ENCODE measurements around the gene TNPO1. TPM values are rescaled to one million over a fixed set of nuclear protein-coding genes. Genes with fewer than 3 reads are reported as not detected.
A peak's percentile ranks its signal among the peaks of the same experiment; 100 is the strongest.

Gene TNPO1
- total and polyA plus RNA-seq, 8 donors: 7.5 to 531 (median 94.8) TPM

DNA sequence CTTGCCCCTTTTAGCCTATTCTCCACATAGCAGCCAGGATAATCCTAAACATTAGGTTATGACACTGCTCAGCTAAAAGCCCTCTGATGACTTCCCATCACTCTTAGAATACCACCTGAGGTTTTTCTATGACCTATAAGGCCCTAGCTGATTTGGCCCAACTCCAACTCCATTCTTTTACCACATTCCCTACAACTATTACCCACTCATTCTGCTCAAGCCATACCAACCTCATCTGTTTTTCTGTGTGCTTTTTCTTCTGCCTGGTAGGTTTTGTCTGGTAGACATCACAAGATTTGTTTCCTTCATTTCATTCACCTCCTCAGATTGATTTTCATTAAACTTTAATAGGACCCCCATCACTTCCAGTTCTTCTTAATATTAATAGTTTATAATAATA is 126.8 kb downstream of the TNPO1 start:
- H3K4me1 ChIP-seq: peaks cover 0 to 13% (median 1%) of the 10 kb centered on the region in 4 donors
- H3K27ac ChIP-seq: no peak overlapping the region
- no peak for DNase-seq
- H3K9me3 ChIP-seq: no peaks in the 10 kb centered on the region
- no peaks in the 10 kb centered on the region for H3K36me3 ChIP-seq
- H3K27me3 ChIP-seq: no peaks in the 10 kb centered on the region
- no peak for TF ChIP-seq POLR2A (IDR thresholded peaks at IDR 0.05)
- TF ChIP-seq EP300 (IDR thresholded peaks at IDR 0.05): no peak
- TF ChIP-seq, protein P1, sequence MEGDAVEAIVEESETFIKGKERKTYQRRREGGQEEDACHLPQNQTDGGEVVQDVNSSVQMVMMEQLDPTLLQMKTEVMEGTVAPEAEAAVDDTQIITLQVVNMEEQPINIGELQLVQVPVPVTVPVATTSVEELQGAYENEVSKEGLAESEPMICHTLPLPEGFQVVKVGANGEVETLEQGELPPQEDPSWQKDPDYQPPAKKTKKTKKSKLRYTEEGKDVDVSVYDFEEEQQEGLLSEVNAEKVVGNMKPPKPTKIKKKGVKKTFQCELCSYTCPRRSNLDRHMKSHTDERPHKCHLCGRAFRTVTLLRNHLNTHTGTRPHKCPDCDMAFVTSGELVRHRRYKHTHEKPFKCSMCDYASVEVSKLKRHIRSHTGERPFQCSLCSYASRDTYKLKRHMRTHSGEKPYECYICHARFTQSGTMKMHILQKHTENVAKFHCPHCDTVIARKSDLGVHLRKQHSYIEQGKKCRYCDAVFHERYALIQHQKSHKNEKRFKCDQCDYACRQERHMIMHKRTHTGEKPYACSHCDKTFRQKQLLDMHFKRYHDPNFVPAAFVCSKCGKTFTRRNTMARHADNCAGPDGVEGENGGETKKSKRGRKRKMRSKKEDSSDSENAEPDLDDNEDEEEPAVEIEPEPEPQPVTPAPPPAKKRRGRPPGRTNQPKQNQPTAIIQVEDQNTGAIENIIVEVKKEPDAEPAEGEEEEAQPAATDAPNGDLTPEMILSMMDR (IDR thresholded peaks at IDR 0.05): no peak
- no peak for TF ChIP-seq POLR2AphosphoS5 (IDR thresholded peaks at IDR 0.05)
- intact Hi-C loops (cut with DNase I; ENCODE audit: low total_unique reads): no loop called here
- no peak overlapping the region for H3K4me3 ChIP-seq

DNA sequence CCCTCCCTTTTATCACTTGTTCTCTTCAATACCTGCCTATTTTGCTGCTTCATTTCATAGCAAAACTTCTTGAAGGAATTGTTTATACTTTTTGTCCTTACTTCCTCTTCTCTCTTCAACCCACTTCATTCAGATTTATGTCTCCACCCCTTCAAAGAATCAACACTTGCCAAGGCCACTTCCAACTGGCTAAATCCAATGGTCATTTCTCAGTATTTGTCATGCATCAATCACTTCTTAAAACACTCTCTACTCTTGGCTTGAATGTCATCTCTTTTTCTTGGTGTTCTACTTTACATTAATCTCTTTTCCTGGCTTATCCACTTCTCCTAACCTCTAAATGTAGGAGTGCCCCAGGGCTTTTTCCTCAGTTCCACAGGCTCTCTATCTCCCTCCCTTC is 131.0 kb downstream of the TNPO1 start:
- no peaks in the 10 kb centered on the region for H3K4me1 ChIP-seq
- DNase-seq: no peak
- intact Hi-C loops (cut with DNase I; ENCODE audit: low total_unique reads): no loop called here
- H3K36me3 ChIP-seq: no peaks in the 10 kb centered on the region
- TF ChIP-seq EP300 (IDR thresholded peaks at IDR 0.05): no peak
- TF ChIP-seq, protein P1 (IDR thresholded peaks at IDR 0.05): no peak
- H3K9me3 ChIP-seq: no peaks in the 10 kb centered on the region
- H3K27ac ChIP-seq: no peak overlapping the region
- H3K27me3 ChIP-seq: no peaks in the 10 kb centered on the region
- no peak overlapping the region for H3K4me3 ChIP-seq

DNA sequence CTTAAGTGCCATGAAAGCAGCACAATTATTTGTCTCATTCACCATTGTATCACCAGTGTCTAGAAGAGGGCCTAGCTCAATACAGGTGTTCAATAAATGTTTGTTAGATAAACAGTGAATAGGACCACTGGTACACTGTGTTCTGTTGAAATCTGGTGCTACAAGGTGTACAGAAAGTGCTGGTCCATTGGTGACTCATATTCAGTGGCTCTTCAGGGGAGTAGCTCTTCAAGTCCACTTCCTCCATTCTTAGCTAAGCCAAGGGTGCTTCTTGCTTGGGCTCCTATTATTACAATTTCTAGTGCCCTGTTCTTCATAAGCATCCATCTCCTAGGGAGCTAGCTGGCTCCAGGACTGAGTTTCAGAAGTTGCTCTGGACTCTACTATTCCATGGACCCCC is 133.0 kb downstream of the TNPO1 start:
- Histone ChIP-seq H3K27ac (no peak overlapping the region), H3K4me1 (peaks cover under 1 to 12% (median 4%) of the 10 kb centered on the region in 4 donors), H3K27me3 (no peaks in the 10 kb centered on the region), H3K4me3 (no peak overlapping the region), H3K36me3 (no peaks in the 10 kb centered on the region), H3K9me3 (no peaks in the 10 kb centered on the region)
- intact Hi-C loops (cut with DNase I; ENCODE audit: low total_unique reads): no loop called here
- TF ChIP-seq EP300 (IDR thresholded peaks at IDR 0.05) (no peak), POLR2A (IDR thresholded peaks at IDR 0.05) (no peak), POLR2AphosphoS5 (IDR thresholded peaks at IDR 0.05) (no peak)
- TF ChIP-seq, protein P1 (IDR thresholded peaks at IDR 0.05): no peak
- DNase-seq: no peak

DNA sequence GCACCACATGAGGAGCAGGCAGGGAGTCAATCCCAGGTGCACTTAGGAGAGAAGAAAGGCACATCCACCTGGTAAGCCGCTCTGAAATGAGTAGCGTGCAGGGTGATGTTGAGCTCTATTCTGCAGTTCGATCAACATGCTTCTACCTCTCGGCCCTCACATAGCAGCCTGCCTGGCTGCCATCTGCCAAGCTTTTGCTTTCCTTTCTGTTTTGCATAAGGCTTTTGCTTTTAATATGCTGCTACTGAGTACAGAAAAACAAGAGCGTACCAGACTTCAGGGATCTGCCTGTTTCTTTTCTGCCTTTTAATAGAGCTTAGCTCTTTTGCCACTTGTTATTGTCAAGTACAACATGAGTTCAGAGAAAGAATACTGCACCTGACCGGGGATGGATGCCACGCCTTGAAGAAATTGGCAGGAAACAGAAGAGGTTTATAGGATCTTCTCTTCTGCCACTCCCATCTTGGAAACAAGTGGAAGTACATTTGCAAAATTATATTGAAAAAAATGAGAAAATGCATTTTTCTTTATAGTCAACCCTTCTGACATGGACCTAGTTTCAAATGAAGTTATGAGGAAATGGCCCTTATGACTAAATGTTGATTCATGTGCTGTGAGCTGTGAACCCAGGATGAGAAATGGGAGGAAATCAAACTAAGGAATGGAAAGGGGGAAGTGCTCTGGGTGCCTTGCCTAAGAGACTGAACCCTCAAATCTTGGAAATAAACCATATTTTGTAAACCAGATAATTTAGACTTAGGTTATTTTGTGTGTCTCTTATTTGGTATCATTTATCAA is 135.4 kb downstream of the TNPO1 start:
- intact Hi-C loops (cut with DNase I; ENCODE audit: low total_unique reads): no loop called here
- Histone ChIP-seq H3K27ac (peak overlapping the region in 3 of 5 donors; percentile 9 to 23 (median 14)), H3K36me3 (no peaks in the 10 kb centered on the region), H3K4me3 (no peak overlapping the region), H3K9me3 (no peaks in the 10 kb centered on the region), H3K27me3 (no peaks in the 10 kb centered on the region), H3K4me1 (peaks cover 10 to 20% (median 12%) of the 10 kb centered on the region in 4 donors)
- TF ChIP-seq EP300 (IDR thresholded peaks at IDR 0.05): no peak
- peak in 1 of 3 donors; percentile 33 for TF ChIP-seq POLR2AphosphoS5 (IDR thresholded peaks at IDR 0.05)
- peak in 1 of 2 donors; percentile 37 for DNase-seq
- WGBS, 5 donors: 82 to 93% (median 88%) methylated on average over 7 of the region's 7 CpGs

DNA sequence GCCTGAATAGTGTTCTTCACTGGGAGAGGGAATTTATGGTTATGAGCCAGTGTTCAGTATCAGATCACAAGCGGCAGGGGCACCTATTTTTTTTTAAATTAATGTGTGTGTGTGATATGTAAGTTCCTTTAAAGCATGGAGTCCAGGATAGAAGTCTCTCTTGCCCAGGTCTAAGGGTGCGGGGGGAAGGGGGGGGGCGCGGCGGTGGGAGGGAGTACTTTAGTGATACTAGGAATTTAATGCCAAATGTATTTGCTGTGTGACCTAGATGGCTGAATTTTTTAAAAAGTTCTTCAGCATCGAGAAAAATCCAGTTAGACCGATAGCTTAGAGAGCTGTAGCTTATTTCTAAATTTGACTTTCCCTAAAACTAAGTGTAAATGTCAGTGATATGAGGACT is 137.9 kb downstream of the TNPO1 start:
- peak overlapping the region in 2 of 5 donors; percentile 98 to 99 for H3K27ac ChIP-seq
- no peak for DNase-seq
- peaks cover 18 to 45% (median 25%) of the 10 kb centered on the region in 4 donors for H3K4me1 ChIP-seq
- TF ChIP-seq, protein P1 (IDR thresholded peaks at IDR 0.05): no peak
- no peak for TF ChIP-seq EP300 (IDR thresholded peaks at IDR 0.05)
- TF ChIP-seq POLR2A (IDR thresholded peaks at IDR 0.05): no peak
- no peak for TF ChIP-seq POLR2AphosphoS5 (IDR thresholded peaks at IDR 0.05)
- 71 to 86% (median 79%) methylated on average over 7 of the region's 7 CpGs for WGBS, 5 donors
- intact Hi-C loops (cut with DNase I; ENCODE audit: low total_unique reads): no loop called here
- H3K9me3 ChIP-seq: no peaks in the 10 kb centered on the region
- H3K4me3 ChIP-seq: no peak overlapping the region
- no peaks in the 10 kb centered on the region for H3K27me3 ChIP-seq
- H3K36me3 ChIP-seq: no peaks in the 10 kb centered on the region
